WTC11 (cell line): ENCODE data around the gene DCLRE1C. TPM values are rescaled to one million over a fixed set of nuclear protein-coding genes. Genes with fewer than 3 reads are reported as not detected.

Experiments used
- ATAC-seq: fragments of 200-7000 bp; cut with Tn5 transposase; 2 replicates; pipeline ENCODE4 v1.10.0; 2021; ENCODE audit warnings: mild to moderate bottlenecking, moderate library complexity
- CTCF ChIA-PET: fragments of 300-600 bp; sonication (Branson Sonifier 250); formaldehyde crosslinking; loops from one replicate; lab custom pipeline; 2021; ENCODE audit warnings: antibody characterized with exemption; lab: Charles Lee
- POLR2A ChIA-PET: fragments of 350-600 bp; sonication (Branson Sonifier 250); formaldehyde crosslinking; loops from one replicate; lab custom pipeline; 2021; ENCODE audit warnings: antibody characterized with exemption; lab: Charles Lee
- DNase-seq: peaks from one replicate; pipeline ENCODE4 v3.0.0; 2021; ENCODE audit warnings: low spot score
- H3K27ac Mint-ChIP-seq: 2 replicates; pipeline ENCODE4 v1.8.0; 2021; ENCODE audit warnings: mixed read lengths
- H3K27me3 Mint-ChIP-seq: 2 replicates; pipeline ENCODE4 v1.8.0; 2021; ENCODE audit warnings: low read depth, mild to moderate bottlenecking, moderate library complexity, mixed read lengths
- H3K36me3 Mint-ChIP-seq: 2 replicates; pipeline ENCODE4 v1.8.0; 2021; ENCODE audit warnings: mixed read lengths
- H3K4me1 Mint-ChIP-seq: 2 replicates; pipeline ENCODE4 v1.8.0; 2022; ENCODE audit warnings: mixed read lengths
- H3K4me3 Mint-ChIP-seq: 2 replicates; pipeline ENCODE4 v1.8.0; 2021; ENCODE audit warnings: mild to moderate bottlenecking, moderate library complexity, mixed read lengths
- H3K9me3 Mint-ChIP-seq: 2 replicates; pipeline ENCODE4 v1.8.0; 2021; ENCODE audit warnings: mixed read lengths
- ATF3 ChIP-seq: sonication (generic); formaldehyde crosslinking; conservative IDR thresholded peaks from 2 replicates; pipeline ENCODE4 v1.8.1; 2022; ENCODE audit warnings: mild to moderate bottlenecking, missing genetic modification reagents
- CREM ChIP-seq: sonication (generic); formaldehyde crosslinking; IDR thresholded peaks from 2 replicates; pipeline ENCODE4 v1.8.1; 2022; ENCODE audit warnings: mild to moderate bottlenecking, missing genetic modification reagents, moderate library complexity
- CTCF ChIP-seq: fragments of 200-600 bp; IDR thresholded peaks from 2 replicates; pipeline ENCODE4 v1.8.0; 2022; ENCODE audit warnings: antibody characterized with exemption
- E2F1 ChIP-seq: sonication (generic); formaldehyde crosslinking; IDR thresholded peaks from 2 replicates; pipeline ENCODE4 v1.8.0; 2022; ENCODE audit warnings: mild to moderate bottlenecking, missing genetic modification reagents
- E2F4 ChIP-seq: sonication (generic); formaldehyde crosslinking; IDR thresholded peaks from 2 replicates; pipeline ENCODE4 v1.8.1; 2022; ENCODE audit warnings: low read depth, mild to moderate bottlenecking, moderate library complexity, missing genetic modification reagents, borderline replicate concordance
- ELF4 ChIP-seq: sonication (generic); formaldehyde crosslinking; IDR thresholded peaks from 2 replicates; pipeline ENCODE4 v1.8.1; 2022; ENCODE audit warnings: low read depth, mild to moderate bottlenecking, moderate library complexity, missing genetic modification reagents
- EMX1 ChIP-seq: fragments of 250-450 bp; sonication (Bioruptor Pico); IDR thresholded peaks from 2 replicates; pipeline ENCODE4 v1.8.0; 2021; ENCODE audit warnings: mild to moderate bottlenecking
- ERG ChIP-seq: fragments of 250-450 bp; sonication (Bioruptor Pico); IDR thresholded peaks from 2 replicates; pipeline ENCODE4 v1.8.0; 2021; ENCODE audit warnings: mild to moderate bottlenecking
- ESRRA ChIP-seq: sonication (generic); formaldehyde crosslinking; IDR thresholded peaks from 2 replicates; pipeline ENCODE4 v1.8.1; 2022; ENCODE audit warnings: mild to moderate bottlenecking, missing genetic modification reagents, borderline replicate concordance
- FOXJ3 ChIP-seq: sonication (generic); formaldehyde crosslinking; IDR thresholded peaks from 2 replicates; pipeline ENCODE4 v1.9.0; 2021; ENCODE audit warnings: missing genetic modification reagents, mild to moderate bottlenecking, borderline replicate concordance
- FOXP1 ChIP-seq: sonication (generic); formaldehyde crosslinking; IDR thresholded peaks from 2 replicates; pipeline ENCODE4 v1.8.0; 2022; ENCODE audit warnings: missing genetic modification reagents, mild to moderate bottlenecking, moderate library complexity, borderline replicate concordance
- GRHL2 ChIP-seq: fragments of 250-450 bp; sonication (Bioruptor Pico); IDR thresholded peaks from 2 replicates; pipeline ENCODE4 v1.8.0; 2022; ENCODE audit warnings: mild to moderate bottlenecking, moderate library complexity; ENCODE audit not compliant: insufficient replicate concordance, severe bottlenecking
- NFYB ChIP-seq: sonication (generic); formaldehyde crosslinking; conservative IDR thresholded peaks from 2 replicates; pipeline ENCODE4 v1.8.0; 2022; ENCODE audit warnings: low read depth, missing genetic modification reagents
- NR2C2 ChIP-seq: sonication (generic); formaldehyde crosslinking; IDR thresholded peaks from 2 replicates; pipeline ENCODE4 v1.8.0; 2022; ENCODE audit warnings: mild to moderate bottlenecking, missing genetic modification reagents
- PRDM15 ChIP-seq: sonication (generic); formaldehyde crosslinking; IDR thresholded peaks from 2 replicates; pipeline ENCODE4 v1.8.0; 2022; ENCODE audit warnings: missing genetic modification reagents
- PREB ChIP-seq: sonication (generic); formaldehyde crosslinking; IDR thresholded peaks from 2 replicates; pipeline ENCODE4 v1.8.1; 2022; ENCODE audit warnings: mild to moderate bottlenecking, missing genetic modification reagents, moderate library complexity, borderline replicate concordance
- RELA ChIP-seq: sonication (generic); formaldehyde crosslinking; IDR thresholded peaks from 2 replicates; pipeline ENCODE4 v1.8.1; 2022; ENCODE audit warnings: missing genetic modification reagents, mild to moderate bottlenecking, borderline replicate concordance
- SP1 ChIP-seq: sonication (generic); formaldehyde crosslinking; conservative IDR thresholded peaks from 2 replicates; pipeline ENCODE4 v1.8.1; 2022; ENCODE audit warnings: missing genetic modification reagents
- TCF7 ChIP-seq: sonication (generic); formaldehyde crosslinking; IDR thresholded peaks from 2 replicates; pipeline ENCODE4 v1.8.0; 2022; ENCODE audit warnings: mild to moderate bottlenecking, low read depth, missing genetic modification reagents, moderate library complexity
- TEAD4 ChIP-seq: sonication (generic); formaldehyde crosslinking; IDR thresholded peaks from 2 replicates; pipeline ENCODE4 v1.8.0; 2022; ENCODE audit warnings: mild to moderate bottlenecking, missing genetic modification reagents
- TP53 ChIP-seq: sonication (generic); formaldehyde crosslinking; IDR thresholded peaks from 2 replicates; pipeline ENCODE4 v1.8.1; 2023; ENCODE audit warnings: mild to moderate bottlenecking, missing genetic modification reagents
- ZBTB43 ChIP-seq: sonication (generic); formaldehyde crosslinking; IDR thresholded peaks from 2 replicates; pipeline ENCODE4 v1.8.1; 2023; ENCODE audit warnings: mild to moderate bottlenecking, missing genetic modification reagents
- ZNF317 ChIP-seq: sonication (generic); formaldehyde crosslinking; IDR thresholded peaks from 2 replicates; pipeline ENCODE4 v1.8.1; 2023; ENCODE audit warnings: low read depth, mild to moderate bottlenecking, moderate library complexity, missing genetic modification reagents, borderline replicate concordance
- total RNA-seq: library from RNA; stranded (reverse); gene quantifications from 3 replicates; pipeline ENCODE4 v1.2.3, GENCODE V29; 2021

DCLRE1C gene
- total RNA-seq, 1 experiment from 2014 or later = 4.3 TPM

- Mint-ChIP-seq H3K27me3 (no peaks in the 10 kb centered on the region), H3K27ac (peak overlapping the region; percentile 86), H3K4me3 (peak overlapping the region; percentile 94), H3K36me3 (peaks cover under 1% of the 10 kb centered on the region), H3K9me3 (no peaks in the 10 kb centered on the region), H3K4me1 (peaks cover 35% of the 10 kb centered on the region)
- DNase-seq (no peak), ATAC-seq (no peak)
- CTCF ChIA-PET = no interaction called here
- POLR2A ChIA-PET = interaction anchor here (3.9 kb wide), 1 partner anchor 39 kb away, joined by 75 read pairs; the partner anchor contains the start of genes CDNF, HSPA14 and MSANTD7
- no peak for TF ChIP-seq TP53 (CRISPR knock-in tag)
- no peak for TF ChIP-seq EMX1 (CRISPR knock-in tag)
- no peak for TF ChIP-seq ATF3 (CRISPR knock-in tag)
- no peak for TF ChIP-seq GRHL2 (CRISPR knock-in tag)
- TF ChIP-seq E2F1 (CRISPR knock-in tag) = no peak
- no peak for TF ChIP-seq ESRRA
These were observed 77.1 kb downstream of the DCLRE1C start for GRCh38 chr10:14876764-14877163.

- no peaks in the 10 kb centered on the region for H3K9me3 Mint-ChIP-seq
- ATAC-seq (no peak), DNase-seq (no peak)
- H3K27me3 Mint-ChIP-seq = no peaks in the 10 kb centered on the region
- CTCF ChIA-PET = no interaction called here
- 0 out of 2 replicates have a peak overlapping the region, but pooled peaks have one; percentile 94 for H3K4me3 Mint-ChIP-seq
- peak overlapping the region; percentile 86 for H3K27ac Mint-ChIP-seq
- TF ChIP-seq E2F4 = no peak
- TF ChIP-seq NR2C2 (CRISPR knock-in tag) = no peak
- no peak for TF ChIP-seq SP1 (CRISPR knock-in tag)
- TF ChIP-seq ERG = no peak
- no peak for TF ChIP-seq TCF7
- no peak for TF ChIP-seq PRDM15 (CRISPR knock-in tag)
- no peak for TF ChIP-seq PREB (CRISPR knock-in tag)
- TF ChIP-seq TP53 (CRISPR knock-in tag) = no peak
- TF ChIP-seq FOXJ3 (CRISPR knock-in tag) = no peak
- TF ChIP-seq ZNF317 (CRISPR knock-in tag) = no peak
- TF ChIP-seq CREM (CRISPR knock-in tag) = no peak
- no peak for TF ChIP-seq RELA (CRISPR knock-in tag)
- TF ChIP-seq TEAD4 (CRISPR knock-in tag) = no peak
- TF ChIP-seq FOXP1 (CRISPR knock-in tag) = no peak
- no peak for TF ChIP-seq CTCF
- no peak for TF ChIP-seq NFYB (CRISPR knock-in tag)
- TF ChIP-seq ZBTB43 (CRISPR knock-in tag) = no peak
- TF ChIP-seq ELF4 (CRISPR knock-in tag) = no peak
- TF ChIP-seq, all 79 proteins: peak for 0
- POLR2A ChIA-PET = interaction anchor here (0.6 to 0.8 kb wide), 2 partner anchors 17 to 38 kb away, joined by 3 to 5 read pairs; partner anchors contain the start of genes CDNF, HSPA14 and MSANTD7
- Mint-ChIP-seq H3K4me1 (peaks cover 29% of the 10 kb centered on the region), H3K36me3 (peaks cover 4% of the 10 kb centered on the region; the same call in 1 of the 2 replicates)
These were observed 78.0 kb downstream of the DCLRE1C start for GRCh38 chr10:14875941-14876340.
